Esophagus mucosa (tissue), 1 donor: Measurements from ENCODE around the gene LCNL1. TPM values are rescaled to one million over a fixed set of nuclear protein-coding genes. Genes with fewer than 3 reads are reported as not detected.
"Not testable (repeated sequence)": the region's sequence is repeated elsewhere in the genome, so short reads cannot be mapped to it uniquely, and the experiment has no call there.

Source experiments
- ATAC-seq: fragments of 200-7000 bp; cut with Tn5 transposase; one replicate; pipeline ENCODE4 v1.9.1; 2020
- total RNA-seq: library from RNA; stranded (reverse); gene quantifications from one replicate; pipeline ENCODE4 v1.2.4, GENCODE V29; 2023
- donor health status: DM: yes; HTN: yes; CAD: no.

The LCNL1 gene
- total RNA-seq, 1 donor from 2014 or later = 0.20 TPM

DNA sequence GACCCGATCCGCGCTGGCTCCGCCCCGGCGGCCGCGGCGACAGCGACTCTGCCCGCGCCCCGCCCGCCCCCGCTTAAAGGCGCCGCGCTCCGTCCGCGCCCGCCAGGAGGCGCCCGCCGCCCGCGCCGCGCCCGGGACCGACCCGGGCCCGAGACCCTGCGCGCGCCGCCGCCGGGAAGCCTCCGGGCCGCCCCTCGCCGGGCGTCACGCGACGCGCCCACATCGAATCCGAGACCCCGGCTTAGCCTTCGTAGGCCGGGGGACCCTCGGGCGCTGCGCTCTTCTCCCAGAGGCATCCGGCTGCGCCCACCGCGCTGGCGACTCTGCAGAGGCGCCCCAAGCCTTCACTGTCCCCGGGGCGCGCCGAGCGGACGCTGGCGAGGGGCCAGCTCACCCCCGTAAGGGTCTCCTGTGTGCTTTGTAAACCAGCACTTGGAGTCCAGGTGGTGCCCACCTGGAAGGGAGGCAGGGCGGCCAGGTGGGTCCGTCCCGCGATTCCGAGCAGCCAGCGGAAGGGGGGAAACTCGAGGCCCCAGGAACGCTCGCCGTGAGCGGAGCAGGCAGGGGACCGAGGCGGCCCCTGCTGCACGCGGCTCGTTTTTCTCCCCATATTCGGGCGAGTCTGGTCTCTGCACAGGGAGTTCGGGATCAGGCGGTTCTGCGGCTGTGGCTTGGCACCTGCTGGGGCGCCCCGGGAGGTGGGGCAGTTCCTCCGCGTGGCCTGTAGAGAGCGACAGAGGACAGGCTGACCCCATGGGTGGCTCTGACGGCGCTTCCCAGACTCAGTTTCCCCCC is 45.7 kb downstream of the LCNL1 start:
- peak; percentile 45 for ATAC-seq

DNA sequence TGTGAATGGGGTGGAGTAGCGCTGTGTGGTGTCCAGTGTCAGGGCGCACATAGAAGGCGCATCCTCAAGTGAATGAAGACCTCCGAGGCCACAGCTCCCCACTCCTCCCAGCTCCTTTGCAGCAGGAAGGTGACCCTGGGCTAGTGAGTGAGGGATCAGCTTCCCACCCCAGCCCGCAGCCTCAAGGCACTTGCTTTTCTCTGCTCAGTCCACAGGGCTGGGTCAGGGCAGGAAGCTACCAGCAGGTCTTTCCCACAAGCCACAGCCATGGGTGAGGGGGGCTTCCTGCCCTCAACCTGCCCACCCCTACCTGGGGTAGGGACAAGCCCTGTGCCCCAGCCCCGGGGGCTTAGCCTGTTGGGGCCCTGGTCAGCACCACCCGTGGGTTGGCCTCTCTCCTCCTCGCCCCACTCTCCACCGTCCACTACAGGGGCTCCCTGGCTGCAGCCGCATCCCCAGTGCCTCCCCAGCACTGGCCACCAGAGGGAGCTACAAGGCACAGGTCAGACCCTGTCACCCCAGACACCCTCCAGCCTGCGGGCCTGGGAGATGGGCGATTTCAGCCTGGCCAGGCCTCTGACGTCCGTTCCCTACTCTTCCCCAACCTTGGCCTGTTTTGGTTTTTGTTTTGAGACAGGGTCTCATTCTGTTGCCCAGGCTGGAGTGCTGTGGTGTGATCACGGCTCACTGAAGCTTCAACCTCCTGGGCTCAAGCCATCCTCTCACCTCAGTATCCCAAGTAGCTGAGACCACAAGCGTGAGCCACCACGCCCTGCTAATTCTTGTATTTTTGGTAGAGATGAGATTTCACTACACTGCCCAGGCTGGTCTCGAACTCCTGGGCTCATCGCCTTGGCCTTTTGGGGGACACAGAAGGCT is 46.5 kb downstream of the LCNL1 start:
- peak; percentile 47 for ATAC-seq

DNA sequence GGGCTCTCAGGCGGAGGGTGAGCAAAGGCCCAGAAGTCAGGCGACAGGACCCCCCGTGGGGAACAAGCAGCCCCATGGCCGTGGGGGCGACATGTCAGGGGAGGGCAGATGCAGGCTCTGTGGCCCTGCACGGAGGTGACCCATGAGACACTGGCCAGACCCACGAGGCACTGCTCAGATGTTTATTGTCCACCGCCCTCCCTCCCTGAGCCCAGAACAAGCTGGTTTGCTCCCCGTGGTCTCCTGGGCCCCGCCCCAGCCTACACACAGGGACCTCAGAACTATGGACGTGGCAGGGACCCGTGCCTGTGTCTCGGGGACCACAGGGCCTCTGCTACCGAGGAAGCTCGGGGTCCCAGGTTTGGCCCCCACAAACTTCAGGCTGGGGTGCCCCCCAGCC is 47.2 kb downstream of the LCNL1 start:
- no peak for ATAC-seq

DNA sequence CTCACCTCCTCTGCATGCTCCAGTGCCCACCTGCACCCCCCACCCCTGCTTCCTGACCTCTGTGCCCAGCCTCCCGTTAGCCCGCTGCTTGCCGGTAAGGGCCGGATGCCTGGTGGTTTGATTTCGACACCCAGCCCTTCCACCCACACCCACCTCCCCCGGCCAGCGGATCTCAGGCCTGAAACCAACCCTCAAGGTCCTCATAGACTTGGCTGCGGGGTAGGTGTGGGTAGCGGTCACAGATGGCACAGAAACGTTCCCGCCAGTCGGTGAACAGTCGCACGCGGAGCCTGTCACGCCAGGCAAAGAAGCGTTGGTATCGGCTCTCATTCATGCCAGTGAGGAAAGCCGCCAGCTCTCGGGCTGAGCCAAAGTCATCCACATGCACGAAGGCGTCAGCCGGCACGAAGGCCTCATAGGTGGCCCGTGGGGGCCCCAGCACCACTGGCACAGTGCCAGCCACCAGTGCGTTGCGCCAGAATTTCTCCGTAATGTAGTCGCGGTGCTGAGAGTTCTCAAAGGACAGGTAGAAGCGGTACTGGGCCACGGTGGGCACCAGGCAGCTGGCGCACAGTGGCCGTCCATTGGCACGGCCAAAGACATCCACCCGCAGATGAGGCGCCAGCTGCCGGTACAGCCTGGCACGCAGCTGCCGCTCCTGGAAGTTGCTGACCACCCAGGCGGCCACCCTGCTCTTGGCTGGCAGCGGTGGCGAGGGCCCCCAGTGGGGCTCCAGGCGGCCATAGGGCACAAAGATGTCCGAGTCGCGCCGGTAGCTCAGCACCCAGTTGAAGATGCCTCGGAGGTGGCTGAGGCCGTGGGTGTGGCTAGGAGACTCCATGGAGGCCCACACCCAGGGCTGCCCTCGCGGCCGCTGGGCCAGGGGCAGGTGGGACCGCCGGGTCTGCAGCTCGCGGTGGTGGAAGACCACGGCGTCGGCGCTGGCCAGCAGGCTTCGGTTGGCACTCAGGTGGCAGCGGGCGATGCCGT is 48.0 kb downstream of the LCNL1 start:
- no peak for ATAC-seq

DNA sequence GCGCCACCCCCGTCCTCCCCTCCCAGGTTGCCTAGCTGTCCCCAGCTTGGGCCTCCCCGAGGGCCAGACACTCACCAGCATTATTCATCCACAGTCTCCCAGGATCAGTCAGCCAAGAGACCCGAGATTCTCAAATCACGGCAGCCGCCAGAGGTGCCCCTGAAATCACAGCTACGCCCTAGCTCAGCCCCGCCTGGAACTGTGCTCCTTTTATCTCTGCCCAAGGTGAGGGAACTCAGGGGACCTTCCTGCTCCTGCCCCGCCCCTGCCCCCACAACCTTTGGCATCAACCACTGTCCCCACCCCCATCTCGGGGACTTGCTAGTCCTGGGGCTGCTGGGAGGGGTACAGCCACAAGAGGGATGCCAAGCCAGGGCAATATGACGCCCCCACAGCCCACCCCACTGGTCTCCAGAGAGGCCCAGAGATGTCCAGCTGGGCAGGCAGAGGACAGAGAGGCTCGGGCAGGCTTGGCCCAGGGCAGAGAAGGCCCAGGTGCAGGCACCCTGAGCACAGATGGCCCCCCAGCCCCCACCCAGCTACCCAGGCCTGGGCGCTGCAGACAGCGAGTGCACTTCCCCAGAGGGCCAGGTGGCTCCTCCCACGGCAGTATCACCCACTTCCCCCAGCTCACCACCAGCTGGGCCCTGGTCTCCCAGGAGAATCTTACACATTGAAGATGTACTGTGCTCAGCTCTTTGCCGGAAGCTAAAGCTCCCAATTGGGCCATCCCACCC is 49.3 kb downstream of the LCNL1 start, which contains the start of gene FUT7:
Gene FUT7 (minus strand): TSS at position 185 of the 737 bp plus-strand sequence. CDS start 97 bp downstream, at position 88.
- ATAC-seq = no peak

DNA sequence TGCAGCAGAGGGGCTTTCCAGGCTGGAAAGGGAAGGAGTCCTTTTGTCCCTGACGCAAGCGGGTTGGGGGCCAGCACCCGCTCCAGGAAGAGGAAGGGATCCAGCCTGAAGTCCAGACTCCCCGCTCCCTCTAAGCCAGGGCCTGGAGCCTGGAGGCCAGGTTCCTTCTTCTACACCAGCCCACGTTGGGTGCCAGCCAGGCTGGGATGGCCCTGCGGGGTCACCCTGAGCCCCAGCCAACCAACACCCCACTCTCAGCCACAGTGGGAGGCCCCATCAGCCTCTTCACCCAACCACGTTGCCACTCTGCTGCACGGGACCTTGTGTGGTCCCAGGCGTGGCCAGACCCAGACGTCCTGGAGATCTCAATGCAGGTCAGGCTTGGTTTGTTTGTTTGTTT is 50.1 kb downstream of the LCNL1 start:
- ATAC-seq = no peak

DNA sequence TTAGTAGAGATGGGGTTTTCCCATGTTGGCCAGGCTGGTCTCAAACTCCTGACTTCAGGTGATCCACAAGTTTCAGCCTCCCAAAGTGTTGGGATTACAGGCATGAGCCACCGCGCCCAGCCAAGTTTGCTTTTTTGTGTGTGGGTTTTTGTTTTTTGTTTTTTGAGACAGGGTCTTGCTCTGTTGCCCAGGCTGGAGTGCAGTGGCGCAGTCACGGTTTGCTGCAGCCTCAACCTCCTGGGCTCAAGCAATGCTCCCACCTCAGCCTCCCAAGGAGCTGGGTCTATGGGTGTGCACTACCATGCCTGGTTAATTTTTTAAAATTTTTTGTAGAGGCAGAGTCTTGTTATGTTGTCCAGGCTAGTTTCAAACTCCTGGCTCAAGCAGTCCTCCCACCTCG is 50.7 kb downstream of the LCNL1 start:
- ATAC-seq = not testable (repeated sequence)

DNA sequence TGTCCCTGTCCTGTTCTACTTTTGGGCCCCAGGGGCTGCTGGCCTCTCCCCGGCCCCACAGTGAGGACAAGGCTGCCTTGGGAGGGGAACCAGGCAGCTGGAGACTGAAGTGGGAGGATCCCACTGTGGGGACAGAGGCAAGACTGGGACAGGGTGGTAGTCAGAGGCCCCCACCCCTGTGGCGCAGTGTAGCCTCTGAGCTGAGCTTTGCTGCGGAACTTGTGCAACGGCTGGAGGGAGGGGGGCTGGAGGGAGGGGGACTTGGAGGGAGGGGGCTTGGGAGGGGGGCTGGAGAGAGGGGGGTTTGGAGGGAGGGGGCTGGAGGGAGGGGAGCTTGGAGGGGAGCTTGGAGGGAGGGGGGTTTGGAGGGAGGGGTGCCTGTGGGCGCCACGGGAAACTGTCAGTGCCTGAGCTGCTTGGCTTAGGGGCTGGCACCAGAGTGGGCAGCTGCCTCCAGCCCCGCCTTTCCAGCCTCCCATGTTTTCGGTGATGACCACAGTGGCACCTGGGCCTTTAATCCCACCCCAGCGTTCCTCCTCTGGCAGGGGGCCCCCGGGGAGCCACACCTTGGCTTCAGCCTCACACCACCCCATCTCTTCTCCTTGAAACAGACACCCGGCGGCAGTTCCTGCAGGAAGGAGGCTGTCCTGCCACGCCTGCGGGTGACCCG is 51.4 kb downstream of the LCNL1 start:
- peak; percentile 15 for ATAC-seq

DNA sequence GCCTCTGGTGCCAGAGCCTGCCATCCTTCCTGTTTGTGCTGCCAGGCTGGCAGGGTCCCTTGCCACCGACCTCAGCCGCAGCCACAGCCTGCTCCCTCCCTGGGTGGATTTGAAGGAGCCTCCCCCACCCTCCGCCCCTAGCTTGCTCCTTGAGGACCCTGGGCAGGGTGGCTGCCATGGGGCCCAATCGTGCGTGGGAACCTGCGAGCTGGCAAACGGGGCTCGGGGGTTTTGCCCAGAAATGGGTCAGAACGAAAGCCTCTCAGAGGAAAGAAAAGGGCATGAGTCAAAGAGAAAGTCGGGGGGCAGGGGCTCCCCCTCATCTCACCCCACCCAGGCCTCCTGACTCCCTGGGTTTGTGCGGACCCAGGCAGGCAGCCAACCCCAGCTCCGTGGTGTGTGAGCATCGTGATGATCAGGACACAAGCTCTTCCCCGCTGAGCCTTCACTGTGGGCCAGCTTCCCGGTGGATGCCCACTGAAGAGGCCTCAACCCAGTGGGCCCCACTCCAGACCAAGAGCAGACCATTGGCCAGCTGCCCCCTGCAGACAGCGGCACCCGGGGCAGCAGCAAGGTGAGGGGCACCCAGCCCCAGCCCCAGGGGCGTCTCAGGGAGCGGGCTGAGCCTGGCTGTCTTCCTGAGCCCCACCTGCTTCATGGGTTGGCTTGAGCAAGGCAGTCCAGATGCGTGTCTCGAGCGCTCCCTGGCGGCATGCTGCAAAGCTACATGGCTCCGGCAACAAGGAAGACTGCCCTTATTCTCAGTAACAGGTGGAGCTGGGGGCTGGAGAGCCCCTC is 52.1 kb downstream of the LCNL1 start:
- ATAC-seq = peak; percentile 78

Other genes with a start within 250 kb of the LCNL1 start
- gene LCN10, start 240.1 kb upstream of the LCNL1 start, total RNA-seq = 1.3 TPM
- gene LCN6, start 234.5 kb upstream of the LCNL1 start, total RNA-seq = 3.8 TPM
- not detected for gene LCN8, start 224.8 kb upstream of the LCNL1 start, total RNA-seq
- gene LCN15, start 218.5 kb upstream of the LCNL1 start, total RNA-seq = not detected
- gene TMEM141, start 191.6 kb upstream of the LCNL1 start, total RNA-seq = 102 TPM
- gene CCDC183, start 186.7 kb upstream of the LCNL1 start, total RNA-seq = not detected
- 52.6 TPM for gene RABL6, start 175.0 kb upstream of the LCNL1 start, total RNA-seq
- 1.1 TPM for gene AJM1, start 140.5 kb upstream of the LCNL1 start, total RNA-seq
- 74.4 TPM for gene PHPT1, start 133.6 kb upstream of the LCNL1 start, total RNA-seq
- gene MAMDC4, start 130.6 kb upstream of the LCNL1 start, total RNA-seq = 1.3 TPM
- gene EDF1, start 116.7 kb upstream of the LCNL1 start, total RNA-seq = 296 TPM
- 11.1 TPM for gene TRAF2, start 96.5 kb upstream of the LCNL1 start, total RNA-seq
- gene FBXW5, start 38.3 kb upstream of the LCNL1 start, total RNA-seq = 71.9 TPM
- not detected for gene C8G, start 37.8 kb upstream of the LCNL1 start, total RNA-seq
- gene LCN12, start 30.7 kb upstream of the LCNL1 start, total RNA-seq = 0.80 TPM
- gene PTGDS, start 5.5 kb upstream of the LCNL1 start, total RNA-seq = 18.4 TPM
- gene PAXX, start 9.4 kb downstream of the LCNL1 start, total RNA-seq = 33.1 TPM
- 154 TPM for gene CLIC3, start 13.6 kb downstream of the LCNL1 start, total RNA-seq
- gene ABCA2, start 45.2 kb downstream of the LCNL1 start, total RNA-seq = 2.0 TPM
- 0.12 TPM for gene FUT7, start 49.1 kb downstream of the LCNL1 start, total RNA-seq
- 26.6 TPM for gene NPDC1, start 63.2 kb downstream of the LCNL1 start, total RNA-seq
- gene ENTPD2, start 71.1 kb downstream of the LCNL1 start, total RNA-seq = 2.9 TPM
- gene SAPCD2, start 87.6 kb downstream of the LCNL1 start, total RNA-seq = 13.8 TPM
- 4.9 TPM for gene UAP1L1, start 94.5 kb downstream of the LCNL1 start, total RNA-seq
- 46.2 TPM for gene MAN1B1, start 104.0 kb downstream of the LCNL1 start, total RNA-seq
- 75.3 TPM for gene DPP7, start 131.7 kb downstream of the LCNL1 start, total RNA-seq
- gene GRIN1, start 156.2 kb downstream of the LCNL1 start, total RNA-seq = 0.12 TPM
- gene LRRC26, start 187.1 kb downstream of the LCNL1 start, total RNA-seq = 1.6 TPM
- not detected for gene TMEM210, start 189.1 kb downstream of the LCNL1 start, total RNA-seq
- 25.0 TPM for gene ANAPC2, start 205.6 kb downstream of the LCNL1 start, total RNA-seq
- gene SSNA1, start 205.7 kb downstream of the LCNL1 start, total RNA-seq = 86.8 TPM
- 20.5 TPM for gene TPRN, start 217.7 kb downstream of the LCNL1 start, total RNA-seq
- gene TMEM203, start 222.7 kb downstream of the LCNL1 start, total RNA-seq = 24.8 TPM
- 8.6 TPM for gene NDOR1, start 222.7 kb downstream of the LCNL1 start, total RNA-seq
- gene RNF208, start 239.2 kb downstream of the LCNL1 start, total RNA-seq = 11.2 TPM
- 156 TPM for gene CYSRT1, start 242.2 kb downstream of the LCNL1 start, total RNA-seq
- 2.7 TPM for gene RNF224, start 244.5 kb downstream of the LCNL1 start, total RNA-seq
- 0.68 TPM for gene SLC34A3, start 247.9 kb downstream of the LCNL1 start, total RNA-seq